ENCODE results near the gene TTC7B. TPM values are rescaled to one million over a fixed set of nuclear protein-coding genes. Genes with fewer than 3 reads are reported as not detected.

TTC7B gene
- total and polyA plus RNA-seq, 2 donors (not counting 3 experiments of a cell fraction or from before 2014, with no cell fraction given): 46.8 to 76.5 TPM

- Histone ChIP-seq H3K4me3 (replicated peaks in 1 of 3; ENCODE audit: insufficient read depth in 1 of 3, low read depth in 1 of 3, low read length in 3 of 3) (no peak overlapping the region), H3K9ac (replicated peaks; ENCODE audit: extremely low read depth, insufficient read depth, low read length) (no peak overlapping the region), H4K20me1 (replicated peaks; ENCODE audit: control insufficient read depth, extremely low read depth, insufficient read depth, low read length) (no peaks in the 10 kb centered on the region), H3K79me2 (ENCODE audit: control insufficient read depth, insufficient read depth, low read length) (no peaks in the 10 kb centered on the region), H3K4me1 (ENCODE audit: control insufficient read depth, extremely low read depth, insufficient read depth, low read length) (no peaks in the 10 kb centered on the region), H2AFZ (ENCODE audit: low read depth, low read length) (no peak overlapping the region), H3K36me3 (ENCODE audit: control insufficient read depth in 2 of 2, extremely low read depth in 1 of 2, insufficient read depth in 2 of 2, low read length in 2 of 2) (peaks cover 0 to 6% of the 10 kb centered on the region in 2 experiments), H3K9me1 (replicated peaks; ENCODE audit: control insufficient read depth, extremely low read depth, insufficient read depth, low read length) (no peaks in the 10 kb centered on the region), H3K9me3 (replicated peaks; ENCODE audit: control insufficient read depth, insufficient read depth, low read length) (no peaks in the 10 kb centered on the region), H3K27ac (ENCODE audit: insufficient read depth, low read depth, low read length) (no peak overlapping the region), H3K4me2 (ENCODE audit: insufficient read depth, low read length) (no peak overlapping the region), H3K27me3 (ENCODE audit: control insufficient read depth in 2 of 2, insufficient read depth in 2 of 2, low read length in 2 of 2) (no peaks in the 10 kb centered on the region)
- no TSS peak for BruUV-seq (replicated peaks)
- TF ChIP-seq POLR2AphosphoS5 (IDR thresholded peaks at IDR 0.05; ENCODE audit: insufficient read depth, low read depth, low read length) (no peak), MYC (IDR thresholded peaks at IDR 0.05; ENCODE audit: low read depth, low read length) (no peak), EZH2 (IDR thresholded peaks at IDR 0.05; ENCODE audit: borderline replicate concordance, low read depth, low read length, severe bottlenecking) (no peak), CTCF (IDR thresholded peaks at IDR 0.05; ENCODE audit: extremely low read depth in 1 of 2, insufficient read depth in 1 of 2, low read depth in 1 of 2, low read length in 2 of 2) (no peak), MAX (IDR thresholded peaks at IDR 0.05; ENCODE audit: insufficient read depth, insufficient read length) (no peak), POLR2A (IDR thresholded peaks at IDR 0.05; ENCODE audit: low read depth, low read length) (no peak), GATA2 (IDR thresholded peaks at IDR 0.05; ENCODE audit: insufficient read depth, insufficient read length, low read depth, low read length) (no peak), JUN (IDR thresholded peaks at IDR 0.05; ENCODE audit: borderline replicate concordance, insufficient read depth, insufficient read length, low read depth) (no peak), FOS (IDR thresholded peaks at IDR 0.05; ENCODE audit: borderline replicate concordance, insufficient read depth, low read length) (no peak)
- dilution Hi-C loops (cut with MboI; ENCODE audit: extremely low pct_ligation_motif_present, low sequenced_read_pairs): no loop called here
- CTCF ChIA-PET: no interaction called here
- POLR2A ChIA-PET: no interaction called here
- no peak for FAIRE-seq
- intact Hi-C loops (cut with micrococcal nuclease): no loop called here
- no peak for DNase-seq (ENCODE audit: low read depth, low spot score)
Observed at GRCh38 chr14:90669731-90670130, 146.5 kb downstream of the TTC7B start.

Measured in endothelial cell of umbilical vein (primary cell).